ENCODE results near the gene L3MBTL3. TPM values are rescaled to one million over a fixed set of nuclear protein-coding genes. Genes with fewer than 3 reads are reported as not detected.

L3MBTL3 gene
- total RNA-seq, 1 donor from 2014 or later: 20.8 TPM

DNA sequence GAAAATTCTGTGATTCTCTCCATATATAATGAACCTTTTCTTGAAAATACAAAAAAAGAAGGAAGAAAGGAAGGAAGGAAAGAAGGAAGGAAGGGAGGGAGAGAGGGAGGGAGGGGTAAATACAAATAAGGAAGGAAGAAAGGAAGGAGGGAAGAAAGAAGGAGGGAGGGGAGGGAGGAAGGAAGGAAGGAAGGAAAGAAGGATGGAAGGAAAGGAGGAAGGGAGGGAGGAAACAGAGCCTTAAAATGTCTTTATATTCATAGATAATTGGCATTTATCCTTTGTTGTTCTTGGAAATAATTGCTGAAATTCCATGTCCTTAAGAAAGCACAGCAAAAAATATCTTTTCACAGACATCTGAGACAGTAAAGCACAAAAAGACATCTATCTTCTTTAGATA lies 164.1 kb downstream of the L3MBTL3 start:
- H3K36me3 Mint-ChIP-seq (ENCODE audit: unreplicated experiment): no peaks in the 10 kb centered on the region
- no peak overlapping the region for H3K27ac Mint-ChIP-seq (ENCODE audit: unreplicated experiment)
- no peak for DNase-seq (ENCODE audit: extremely low spot score, unreplicated experiment)
- no peaks in the 10 kb centered on the region for H3K9me3 Mint-ChIP-seq (ENCODE audit: unreplicated experiment)
- H3K27me3 Mint-ChIP-seq (ENCODE audit: unreplicated experiment): no peaks in the 10 kb centered on the region
- peaks cover 6% of the 10 kb centered on the region for H3K4me1 Mint-ChIP-seq (ENCODE audit: unreplicated experiment)
- TF ChIP-seq CTCF (IDR thresholded peaks at IDR 0.05): no peak
- no peak overlapping the region for H3K4me3 Mint-ChIP-seq (ENCODE audit: unreplicated experiment)

GRCh38 chr6:130183271-130184222 lies 165.2 kb downstream of the L3MBTL3 start:
- Mint-ChIP-seq H3K36me3 (ENCODE audit: unreplicated experiment) (no peaks in the 10 kb centered on the region), H3K9me3 (ENCODE audit: unreplicated experiment) (no peaks in the 10 kb centered on the region), H3K4me1 (ENCODE audit: unreplicated experiment) (peaks cover 6% of the 10 kb centered on the region), H3K27ac (ENCODE audit: unreplicated experiment) (no peak overlapping the region), H3K4me3 (ENCODE audit: unreplicated experiment) (no peak overlapping the region), H3K27me3 (ENCODE audit: unreplicated experiment) (no peaks in the 10 kb centered on the region)
- no peak for TF ChIP-seq CTCF (IDR thresholded peaks at IDR 0.05)
- no peak for DNase-seq (ENCODE audit: extremely low spot score, unreplicated experiment)

GRCh38 chr6:130185658-130186057 lies 167.3 kb downstream of the L3MBTL3 start:
- H3K4me1 Mint-ChIP-seq (ENCODE audit: unreplicated experiment): no peaks in the 10 kb centered on the region
- H3K9me3 Mint-ChIP-seq (ENCODE audit: unreplicated experiment): no peaks in the 10 kb centered on the region
- no peak for DNase-seq (ENCODE audit: extremely low spot score, unreplicated experiment)
- H3K27me3 Mint-ChIP-seq (ENCODE audit: unreplicated experiment): no peaks in the 10 kb centered on the region
- H3K27ac Mint-ChIP-seq (ENCODE audit: unreplicated experiment): no peak overlapping the region
- no peak overlapping the region for H3K4me3 Mint-ChIP-seq (ENCODE audit: unreplicated experiment)
- no peaks in the 10 kb centered on the region for H3K36me3 Mint-ChIP-seq (ENCODE audit: unreplicated experiment)
- TF ChIP-seq CTCF (IDR thresholded peaks at IDR 0.05): no peak

GRCh38 chr6:130187335-130188206 lies 169.2 kb downstream of the L3MBTL3 start:
- Mint-ChIP-seq H3K4me1 (ENCODE audit: unreplicated experiment) (no peaks in the 10 kb centered on the region), H3K9me3 (ENCODE audit: unreplicated experiment) (no peaks in the 10 kb centered on the region), H3K36me3 (ENCODE audit: unreplicated experiment) (no peaks in the 10 kb centered on the region), H3K27me3 (ENCODE audit: unreplicated experiment) (no peaks in the 10 kb centered on the region), H3K4me3 (ENCODE audit: unreplicated experiment) (no peak overlapping the region), H3K27ac (ENCODE audit: unreplicated experiment) (no peak overlapping the region)
- no peak for DNase-seq (ENCODE audit: extremely low spot score, unreplicated experiment)
- TF ChIP-seq CTCF (IDR thresholded peaks at IDR 0.05): no peak
